PC-9 (cell line): ENCODE results near the gene UTF1.

ENCODE experiments used
- CTCF ChIP-seq: fragments of 200-600 bp; sonication (generic); conservative IDR thresholded peaks from 2 replicates; pipeline ENCODE4 v1.6.1; 2017; ENCODE audit warnings: mixed run types, antibody characterized with exemption, mild to moderate bottlenecking, moderate library complexity
- EZH2 ChIP-seq: fragments of 200-600 bp; sonication (generic); IDR thresholded peaks from 2 replicates; pipeline ENCODE4 v1.8.0; 2017; ENCODE audit warnings: antibody characterized with exemption, low read depth

GRCh38 chr10:133183646-133184378, 46.2 kb upstream of the UTF1 start:
- TF ChIP-seq CTCF (no peak), EZH2 (no peak)
